Heart left ventricle (tissue), 16 donors: ENCODE data around the gene EDEM1. TPM values are rescaled to one million over a fixed set of nuclear protein-coding genes. Genes with fewer than 3 reads are reported as not detected.
A peak's percentile ranks its signal among the peaks of the same experiment; 100 is the strongest.

Source experiments
- ATAC-seq, 4 donors: fragments of 200-7000 bp; cut with Tn5 transposase; one replicate each; pipeline ENCODE4 v1.9.1; 2020 to 2022; ENCODE audit warnings: moderate library complexity in 4 of 4, mild to moderate bottlenecking in 3 of 4, moderate number of reproducible peaks in 1 of 4
- DNase-seq, 5 donors: peaks; one replicate each; pipeline ENCODE4 v3.0.0-alpha.2; 2020
- H3K27ac ChIP-seq, 12 donors: fragments of 200-600 bp; sonication (generic) in 4 of 12; one replicate each; pipeline versions ENCODE4 v1.5.0 to v1.8.0; 2016 to 2022; ENCODE audit warnings: mild to moderate bottlenecking in 2 of 12
- H3K27me3 ChIP-seq, 9 donors: fragments of 200-600 bp; sonication (generic) in 2 of 9; one replicate each; pipeline versions ENCODE4 v1.5.1 to v1.8.0; 2016 to 2022; ENCODE audit warnings: mild to moderate bottlenecking in 3 of 9
- H3K36me3 ChIP-seq, 9 donors: fragments of 200-600 bp; sonication (generic) in 2 of 9; one replicate each; pipeline versions ENCODE4 v1.5.0 to v1.8.0; 2018 to 2022; ENCODE audit warnings: mild to moderate bottlenecking in 2 of 9
- H3K4me1 ChIP-seq, 12 donors: fragments of 200-600 bp; sonication (generic) in 4 of 12; one replicate each; pipeline versions ENCODE4 v1.5.0 to v1.8.0; 2016 to 2022; ENCODE audit warnings: mild to moderate bottlenecking in 3 of 12
- H3K4me3 ChIP-seq, 12 donors: fragments of 200-600 bp; sonication (generic) in 4 of 12; one replicate each; pipeline versions ENCODE4 v1.5.0 to v1.8.0; 2017 to 2022; ENCODE audit warnings: mild to moderate bottlenecking in 9 of 12, moderate library complexity in 4 of 12
- H3K9me3 ChIP-seq, 12 donors: fragments of 200-600 bp; sonication (generic) in 4 of 12; one replicate each; pipeline versions ENCODE4 v1.5.0 to v1.8.0; 2016 to 2022; ENCODE audit warnings: mild to moderate bottlenecking in 1 of 12
- CTCF ChIP-seq, 12 donors: fragments of 200-600 bp; sonication (generic) in 4 of 12; IDR thresholded peaks; one replicate each; pipeline versions ENCODE4 v1.5.0 to v1.8.0; 2018 to 2022; ENCODE audit warnings: antibody characterized with exemption in 12 of 12, mild to moderate bottlenecking in 5 of 12
- POLR2A ChIP-seq, 2 donors: fragments of 450-650 bp; IDR thresholded peaks; one replicate each; pipeline ENCODE4 v1.6.1; 2017; ENCODE audit warnings: antibody characterized with exemption in 2 of 2, mild to moderate bottlenecking in 2 of 2, moderate library complexity in 2 of 2
- WGBS, 4 donors: extraction: QIAGEN DNeasy Blood & Tissue Kit in 2 of 4; methylation state at CpG; one replicate each; pipeline versions ENCODE4 v1.1.5 to v1.1.7; 2013 to 2018; 5-methylcytosine and 5-hydroxymethylcytosine counted together
- intact Hi-C, 10 donors: fragments of 100-400 bp; cut with DNase I; formaldehyde crosslinking; loops; one replicate each; pipeline versions ENCODE4 v1.11.1 to v1.14.2; 2022
- polyA plus RNA-seq, 2 donors: library from polyadenylated mRNA; stranded (reverse); fragments of 200-250 nt; gene quantifications; one replicate each; pipeline ENCODE4 v1.2.3, GENCODE V29; 2013
- total RNA-seq, 9 donors: library from RNA; depleted of rRNA in 2 of 9; stranded (reverse); fragments of >200 nt in 2 of 9; fragmentation: NEBNext Ultra II Directional in 3 of 9; extraction: Animal tissue kit (Norgen Biotek cat#: 25700) in 3 of 9; gene quantifications; one replicate each; pipeline versions ENCODE4 v1.1.0 to v1.2.4, GENCODE V29; 2016 to 2023
- donor health status: ischemic (EF 13 %, LVEDD 7.1; RV severe dilation, severe dysfunction).
- donor health status: healthy with polysubstance abuse.
- donor health status: DM: no; HTN: yes; CAD: no.
- donor health status: DM: no; HTN: no; CAD: no.
- donor health status: ischemic (EF 25% LVEDD 6.9; RV normal size, moderate dysfunction).
- donor health status: ischemic (EF 25% LVEDD 5.7; RV mildly dilated, moderate dysfunction).
- donor health status: healthy.
- donor health status: DM: yes; HTN: yes; CAD: no.
- donor health status: ischemic (EF 35%, LVEDD 5.7; RV mildly dilated, moderate dysfunction).
- donor health status: nonischemic (EF 11% LVEDD 7.7; RV severe dilation, severe dysfunction).
- donor health status: DM: yes; HTN: yes; CAD: no.
- donor health status: PGD.
- donor health status: ischemic (EF 29% LVEDD 5.4; RV normal size, mild dysfunction).
- donor health status: nonischemic (EF 23%, LVEDD 6.1; RV moderate dilation, normal function).

The EDEM1 gene
- total and polyA plus RNA-seq, 11 donors = 1.9 to 24.6 (median 9.5) TPM

GRCh38 chr3:5155241-5155640, 32.3 kb upstream of the EDEM1 start:
- Histone ChIP-seq H3K36me3 (no peaks in the 10 kb centered on the region), H3K4me1 (peaks cover 0 to 27% (median 6%) of the 10 kb centered on the region in 12 donors), H3K27ac (no peak overlapping the region), H3K4me3 (no peak overlapping the region), H3K27me3 (no peaks in the 10 kb centered on the region), H3K9me3 (no peaks in the 10 kb centered on the region)
- no peak for ATAC-seq
- TF ChIP-seq POLR2A (IDR thresholded peaks at IDR 0.05) (no peak), CTCF (IDR thresholded peaks at IDR 0.05) (no peak)
- intact Hi-C loops = no loop called here
- DNase-seq = no peak

GRCh38 chr3:5160321-5160720, 27.2 kb upstream of the EDEM1 start:
- TF ChIP-seq CTCF (IDR thresholded peaks at IDR 0.05) = no peak
- no peak for TF ChIP-seq POLR2A (IDR thresholded peaks at IDR 0.05)
- Histone ChIP-seq H3K27ac (no peak overlapping the region), H3K4me3 (no peak overlapping the region), H3K9me3 (no peaks in the 10 kb centered on the region), H3K4me1 (peaks cover 0 to 55% (median 30%) of the 10 kb centered on the region in 12 donors), H3K36me3 (no peaks in the 10 kb centered on the region), H3K27me3 (no peaks in the 10 kb centered on the region)
- DNase-seq (no peak), ATAC-seq (no peak)
- intact Hi-C loops = no loop called here
- 73 to 79% (median 75%) methylated on average over 3 of the region's 3 CpGs for WGBS, 4 donors

GRCh38 chr3:5160940-5161858, 26.3 kb upstream of the EDEM1 start:
- WGBS, 4 donors = 58 to 75% (median 73%) methylated on average over 4 of the region's 4 CpGs
- Histone ChIP-seq H3K27me3 (no peaks in the 10 kb centered on the region), H3K27ac (no peak overlapping the region), H3K4me1 (peaks cover 0 to 58% (median 33%) of the 10 kb centered on the region in 12 donors), H3K36me3 (no peaks in the 10 kb centered on the region), H3K9me3 (no peaks in the 10 kb centered on the region), H3K4me3 (no peak overlapping the region)
- intact Hi-C loops = no loop called here
- ATAC-seq = no peak
- no peak for DNase-seq
- no peak for TF ChIP-seq POLR2A (IDR thresholded peaks at IDR 0.05)
- no peak for TF ChIP-seq CTCF (IDR thresholded peaks at IDR 0.05)

- Histone ChIP-seq H3K4me1 (peaks cover 1 to 66% (median 33%) of the 10 kb centered on the region in 12 donors), H3K27ac (no peak overlapping the region), H3K27me3 (no peaks in the 10 kb centered on the region), H3K36me3 (no peaks in the 10 kb centered on the region), H3K4me3 (no peak overlapping the region), H3K9me3 (no peaks in the 10 kb centered on the region)
- TF ChIP-seq CTCF (IDR thresholded peaks at IDR 0.05) = no peak
- TF ChIP-seq POLR2A (IDR thresholded peaks at IDR 0.05) = no peak
- ATAC-seq = peak in 3 of 4 donors; percentile 48 to 74 (median 70)
- WGBS, 4 donors = 21 to 57% (median 53%) methylated on average over 1 of the region's 1 CpG
- intact Hi-C loops = no loop called here
- no peak for DNase-seq
Observed at GRCh38 chr3:5162102-5162501, 25.4 kb upstream of the EDEM1 start.
